Neural progenitor cell (in vitro differentiated cells): ENCODE measurements around the gene SPIRE2. TPM values are rescaled to one million over a fixed set of nuclear protein-coding genes. Genes with fewer than 3 reads are reported as not detected.
"Not testable (repeated sequence)": the region's sequence is repeated elsewhere in the genome, so short reads cannot be mapped to it uniquely, and the experiment has no call there.

ENCODE experiments used
- DNase-seq: peaks from one replicate; pipeline ENCODE4 v3.0.0-alpha.2; 2016; ENCODE audit warnings: low spot score
- H2AFZ ChIP-seq: fragments of 200-600 bp; sonication (generic); replicated peaks from 2 replicates; pipeline ENCODE4 v1.6.1; 2016; ENCODE audit warnings: antibody characterized with exemption
- H3F3A ChIP-seq: fragments of 200-600 bp; sonication (generic); 2 replicates; pipeline ENCODE4 v1.6.1; 2016; ENCODE audit warnings: antibody characterized with exemption, low read depth
- H3K27ac ChIP-seq: fragments of 200-600 bp; sonication (generic); 2 replicates; pipeline ENCODE4 v1.5.1; 2016; ENCODE audit warnings: mild to moderate bottlenecking
- H3K27me3 ChIP-seq: fragments of 200-600 bp; sonication (generic); 2 replicates; pipeline ENCODE4 v1.6.1; 2016; ENCODE audit warnings: mild to moderate bottlenecking, moderate library complexity
- H3K36me3 ChIP-seq: fragments of 200-600 bp; sonication (generic); 2 replicates; pipeline ENCODE4 v1.5.1; 2016
- H3K4me1 ChIP-seq: fragments of 200-600 bp; sonication (generic); 2 replicates; pipeline ENCODE4 v1.6.1; 2016; ENCODE audit warnings: mixed run types
- H3K4me2 ChIP-seq: fragments of 200-600 bp; sonication (generic); 2 replicates; pipeline ENCODE4 v1.6.1; 2016
- H3K4me3 ChIP-seq: fragments of 200-600 bp; sonication (generic); 2 replicates; pipeline ENCODE4 v1.5.1; 2016
- H3K79me2 ChIP-seq: fragments of 200-600 bp; sonication (generic); 2 replicates; pipeline ENCODE4 v1.6.1; 2016; ENCODE audit warnings: low read depth
- H3K9ac ChIP-seq: fragments of 200-600 bp; sonication (generic); 2 replicates; pipeline ENCODE4 v1.6.1; 2016
- H3K9me3 ChIP-seq: fragments of 200-600 bp; sonication (generic); 2 replicates; pipeline ENCODE4 v1.5.1; 2016; ENCODE audit warnings: low read depth
- H4K20me1 ChIP-seq: fragments of 200-600 bp; sonication (generic); 2 replicates; pipeline ENCODE4 v1.6.1; 2016; ENCODE audit warnings: low read depth
- H3K27ac Mint-ChIP-seq: 3 replicates; pipeline ENCODE4 v1.8.0; 2021; ENCODE audit warnings: mixed read lengths
- H3K27me3 Mint-ChIP-seq: 2 replicates; pipeline ENCODE4 v1.8.0; 2022; ENCODE audit warnings: low read depth, mild to moderate bottlenecking, inconsistent platforms, moderate library complexity, mixed read lengths; ENCODE audit not compliant: insufficient read depth
- H3K36me3 Mint-ChIP-seq: 3 replicates; pipeline ENCODE4 v1.8.0; 2021; ENCODE audit warnings: mixed read lengths
- H3K4me1 Mint-ChIP-seq: 3 replicates; pipeline ENCODE4 v1.8.0; 2021; ENCODE audit warnings: mixed read lengths
- H3K4me3 Mint-ChIP-seq: 3 replicates; pipeline ENCODE4 v1.8.0; 2021; ENCODE audit warnings: mild to moderate bottlenecking, moderate library complexity, mixed read lengths
- H3K9me3 Mint-ChIP-seq: 3 replicates; pipeline ENCODE4 v1.8.0; 2020; ENCODE audit warnings: mixed read lengths
- CTCF ChIP-seq: fragments of 200-600 bp; sonication (generic); IDR thresholded peaks from 2 replicates; pipeline ENCODE4 v1.5.1; 2017; ENCODE audit warnings: antibody characterized with exemption, mild to moderate bottlenecking
- EZH2 ChIP-seq: fragments of 200-600 bp; sonication (generic); IDR thresholded peaks from 2 replicates; pipeline ENCODE4 v1.6.1; 2017; ENCODE audit warnings: antibody characterized with exemption, mild to moderate bottlenecking, moderate library complexity
- EZH2phosphoT487 ChIP-seq: fragments of 200-600 bp; sonication (generic); IDR thresholded peaks from 2 replicates; pipeline ENCODE4 v1.6.1; 2017; ENCODE audit warnings: antibody characterized with exemption
- total RNA-seq: library from RNA; depleted of rRNA; stranded (reverse); fragments of >200 nt; gene quantifications from 2 replicates; pipeline ENCODE4 v1.2.3, GENCODE V29; 2015; ENCODE audit warnings: low replicate concordance

Gene SPIRE2
- total RNA-seq, 1 donor from 2014 or later, result 6.5 TPM

GRCh38 chr16:89793092-89793491 is 35.2 kb upstream of the SPIRE2 start:
- not testable (repeated sequence) for H3F3A ChIP-seq, H4K20me1 ChIP-seq, H3K9ac ChIP-seq, H3K4me1 Mint-ChIP-seq, H3K36me3 ChIP-seq, H3K9me3 ChIP-seq, H3K27me3 Mint-ChIP-seq, H3K4me1 ChIP-seq, H3K79me2 ChIP-seq, H3K4me3 Mint-ChIP-seq, H3K27ac ChIP-seq, H3K9me3 Mint-ChIP-seq, H3K4me3 ChIP-seq, H3K27me3 ChIP-seq, H3K4me2 ChIP-seq, H2AFZ ChIP-seq, H3K27ac Mint-ChIP-seq
- peaks cover 31% of the 10 kb centered on the region for H3K36me3 Mint-ChIP-seq
- TF ChIP-seq CTCF, result peak; percentile 66
- peak; percentile 25 for DNase-seq

- DNase-seq, result no peak
- no peak for TF ChIP-seq CTCF
- H3K27me3 ChIP-seq, result no peaks in the 10 kb centered on the region
- no peaks in the 10 kb centered on the region for H3K4me1 ChIP-seq
- no peak overlapping the region for H3K4me3 ChIP-seq
- H2AFZ ChIP-seq, result no peak overlapping the region
- Mint-ChIP-seq H3K9me3 (no peaks in the 10 kb centered on the region), H3K4me3 (no peak overlapping the region), H3K36me3 (peaks cover 38% of the 10 kb centered on the region), H3K27ac (no peak overlapping the region), H3K4me1 (no peaks in the 10 kb centered on the region), H3K27me3 (peaks cover 3% of the 10 kb centered on the region)
- H3F3A ChIP-seq, result peaks cover 3% of the 10 kb centered on the region
- H3K9me3 ChIP-seq, result no peaks in the 10 kb centered on the region
- no peaks in the 10 kb centered on the region for H3K36me3 ChIP-seq
- H3K27ac ChIP-seq, result no peak overlapping the region
- no peak overlapping the region for H3K9ac ChIP-seq
- H4K20me1 ChIP-seq, result no peaks in the 10 kb centered on the region
- H3K4me2 ChIP-seq, result no peak overlapping the region
- no peaks in the 10 kb centered on the region for H3K79me2 ChIP-seq
Measured at GRCh38 chr16:89793955-89794354, 34.3 kb upstream of the SPIRE2 start.

GRCh38 chr16:89795676-89796075 is 32.6 kb upstream of the SPIRE2 start:
- H3K36me3 Mint-ChIP-seq, result peaks cover 43% of the 10 kb centered on the region
- Histone ChIP-seq H3K36me3 (no peaks in the 10 kb centered on the region), H3K4me1 (no peaks in the 10 kb centered on the region), H3K9ac (no peak overlapping the region), H4K20me1 (no peaks in the 10 kb centered on the region), H3K79me2 (no peaks in the 10 kb centered on the region), H3K9me3 (no peaks in the 10 kb centered on the region), H3K4me3 (no peak overlapping the region), H3K4me2 (no peak overlapping the region), H2AFZ (no peak overlapping the region), H3F3A (peaks cover 6% of the 10 kb centered on the region), H3K27ac (no peak overlapping the region), H3K27me3 (no peaks in the 10 kb centered on the region)
- no peak for DNase-seq
- no peak overlapping the region for H3K4me3 Mint-ChIP-seq
- no peaks in the 10 kb centered on the region for H3K4me1 Mint-ChIP-seq
- H3K27me3 Mint-ChIP-seq, result peaks cover 3% of the 10 kb centered on the region
- peak overlapping the region; percentile 32 for H3K27ac Mint-ChIP-seq
- TF ChIP-seq CTCF, result no peak
- TF ChIP-seq EZH2, result no peak
- TF ChIP-seq EZH2phosphoT487, result no peak
- no peaks in the 10 kb centered on the region for H3K9me3 Mint-ChIP-seq

- no peaks in the 10 kb centered on the region for H3K4me1 Mint-ChIP-seq
- Histone ChIP-seq H3K4me2 (no peak overlapping the region), H4K20me1 (no peaks in the 10 kb centered on the region), H3F3A (peaks cover 6% of the 10 kb centered on the region), H3K4me3 (no peak overlapping the region), H3K27me3 (no peaks in the 10 kb centered on the region), H3K4me1 (no peaks in the 10 kb centered on the region), H2AFZ (no peak overlapping the region), H3K27ac (no peak overlapping the region), H3K36me3 (no peaks in the 10 kb centered on the region), H3K9me3 (no peaks in the 10 kb centered on the region), H3K9ac (no peak overlapping the region), H3K79me2 (no peaks in the 10 kb centered on the region)
- no peaks in the 10 kb centered on the region for H3K9me3 Mint-ChIP-seq
- no peak for TF ChIP-seq EZH2phosphoT487
- no peak for TF ChIP-seq CTCF
- no peak for TF ChIP-seq EZH2
- no peak overlapping the region for H3K4me3 Mint-ChIP-seq
- peaks cover 43% of the 10 kb centered on the region for H3K36me3 Mint-ChIP-seq
- peak overlapping the region; percentile 32 for H3K27ac Mint-ChIP-seq
- H3K27me3 Mint-ChIP-seq, result peaks cover 3% of the 10 kb centered on the region
- DNase-seq, result no peak
Measured at GRCh38 chr16:89796104-89796503, 32.2 kb upstream of the SPIRE2 start.
